Body of pancreas (tissue), 4 donors: Measurements from ENCODE around the gene FLVCR1. TPM values are rescaled to one million over a fixed set of nuclear protein-coding genes. Genes with fewer than 3 reads are reported as not detected.
"Not testable (repeated sequence)": the region's sequence is repeated elsewhere in the genome, so short reads cannot be mapped to it uniquely, and the experiment has no call there.

ENCODE experiments used
- ATAC-seq: fragments of 150-250 bp; one replicate; pipeline ENCODE4 v1.9.1; 2016
- DNase-seq, 4 donors: peaks; one replicate each; pipeline ENCODE4 v3.0.0-alpha.2; 2019
- H3K27ac ChIP-seq, 4 donors: fragments of 200-600 bp; sonication (generic); 1 replicate in 3 of 4; 2 replicates in 1 of 4; pipeline versions ENCODE4 v1.5.1 to v1.6.1; 2016 to 2019; ENCODE audit warnings: mild to moderate bottlenecking in 1 of 4, mixed read lengths in 1 of 4, moderate library complexity in 1 of 4
- H3K27me3 ChIP-seq, 2 donors: fragments of 200-600 bp; sonication (generic); one replicate each; pipeline ENCODE4 v1.6.0; 2016; ENCODE audit warnings: mild to moderate bottlenecking in 1 of 2
- H3K36me3 ChIP-seq, 2 donors: fragments of 200-600 bp; sonication (generic); replicated peaks in 1 of 2; 2 replicates each; pipeline ENCODE4 v1.5.1; 2016; ENCODE audit warnings: low read depth in 2 of 2; ENCODE audit not compliant: insufficient read depth in 1 of 2
- H3K4me1 ChIP-seq: fragments of 200-600 bp; sonication (generic); one replicate; pipeline ENCODE4 v1.6.0; 2016
- H3K4me3 ChIP-seq, 2 donors: fragments of 200-600 bp; sonication (generic); 1 replicate in 1 of 2; 2 replicates in 1 of 2; pipeline ENCODE4 v1.5.1; 2016 to 2019
- H3K9me3 ChIP-seq, 3 donors: fragments of 200-600 bp; sonication (generic); 1 replicate in 2 of 3; 2 replicates in 1 of 3; pipeline ENCODE4 v1.5.1; 2016
- CTCF ChIP-seq, 7 experiments: fragments of 450-650 bp in 4 of 7; fragments of 200-600 bp in 3 of 7; sonication (generic) in 3 of 7; IDR thresholded peaks; one replicate each; pipeline ENCODE4 v1.5.1; 2016 to 2019; ENCODE audit warnings: antibody characterized with exemption in 7 of 7
- POLR2A ChIP-seq, 3 donors: fragments of 450-650 bp; IDR thresholded peaks; one replicate each; pipeline ENCODE4 v1.6.1; 2016; ENCODE audit warnings: antibody characterized with exemption in 3 of 3, mild to moderate bottlenecking in 2 of 3
- WGBS, 2 donors: methylation state at CpG; one replicate each; pipeline ENCODE4 v1.1.5; 2017; 5-methylcytosine and 5-hydroxymethylcytosine counted together
- intact Hi-C: fragments of 100-400 bp; cut with DNase I; formaldehyde crosslinking; loops from one replicate; pipeline ENCODE4 v1.15.1; 2023
- total RNA-seq, 2 donors: library from RNA; depleted of rRNA; stranded (reverse); fragments of >200 nt; gene quantifications; one replicate each; pipeline ENCODE4 v1.1.0, GENCODE V29; 2016

FLVCR1 gene
- total RNA-seq, 2 donors from 2014 or later: 4.2 to 4.6 TPM

GRCh38 chr1:212858461-212859265, 588 bp downstream of the FLVCR1 start:
- Histone ChIP-seq H3K9me3 (no peaks in the 10 kb centered on the region), H3K4me1 (peaks cover 31% of the 10 kb centered on the region), H3K27ac (peak overlapping the region; percentile 74 to 88 (median 82)), H3K36me3 (no peaks in the 10 kb centered on the region), H3K4me3 (peak overlapping the region; percentile 72 to 86), H3K27me3 (no peaks in the 10 kb centered on the region)
- TF ChIP-seq POLR2A (IDR thresholded peaks at IDR 0.05): no peak
- no peak for TF ChIP-seq CTCF (IDR thresholded peaks at IDR 0.05)
- WGBS, 2 donors: 6 to 68% methylated on average over 4 to 48 of the region's 54 CpGs
- intact Hi-C loops: no loop called here
- DNase-seq (peak; percentile 16 to 24 (median 20)), ATAC-seq (peak; percentile 22)

GRCh38 chr1:212860713-212861581, 2.9 kb downstream of the FLVCR1 start:
- DNase-seq (no peak), ATAC-seq (no peak)
- intact Hi-C loops: no loop called here
- Histone ChIP-seq H3K9me3 (no peaks in the 10 kb centered on the region), H3K27me3 (no peaks in the 10 kb centered on the region), H3K4me3 (no peak overlapping the region), H3K4me1 (peaks cover 31% of the 10 kb centered on the region), H3K36me3 (no peaks in the 10 kb centered on the region), H3K27ac (no peak overlapping the region)
- WGBS, 2 donors: 77 to 82% methylated on average over 5 of the region's 5 CpGs
- TF ChIP-seq CTCF (IDR thresholded peaks at IDR 0.05): no peak
- no peak for TF ChIP-seq POLR2A (IDR thresholded peaks at IDR 0.05)

GRCh38 chr1:212862111-212862690, 4.1 kb downstream of the FLVCR1 start:
- no peak overlapping the region for H3K4me3 ChIP-seq
- 76 to 92% methylated on average over 2 of the region's 2 CpGs for WGBS, 2 donors
- DNase-seq (no peak), ATAC-seq (no peak)
- TF ChIP-seq POLR2A (IDR thresholded peaks at IDR 0.05) (no peak), CTCF (IDR thresholded peaks at IDR 0.05) (no peak)
- H3K27me3 ChIP-seq: no peaks in the 10 kb centered on the region
- no peak overlapping the region for H3K27ac ChIP-seq
- no peaks in the 10 kb centered on the region for H3K9me3 ChIP-seq
- H3K36me3 ChIP-seq: no peaks in the 10 kb centered on the region
- intact Hi-C loops: no loop called here
- peaks cover 25% of the 10 kb centered on the region for H3K4me1 ChIP-seq

GRCh38 chr1:212863345-212863744, 5.3 kb downstream of the FLVCR1 start:
- intact Hi-C loops, DNase-seq, H3K36me3 ChIP-seq, H3K9me3 ChIP-seq, H3K27me3 ChIP-seq, ATAC-seq, H3K4me3 ChIP-seq, H3K27ac ChIP-seq: not testable (repeated sequence)
- WGBS, 2 donors: 86 to 93% methylated on average over 10 of the region's 10 CpGs
- peaks cover 21% of the 10 kb centered on the region for H3K4me1 ChIP-seq

GRCh38 chr1:212864201-212864600, 6.1 kb downstream of the FLVCR1 start:
- intact Hi-C loops: no loop called here
- H3K36me3 ChIP-seq: no peaks in the 10 kb centered on the region
- TF ChIP-seq CTCF (IDR thresholded peaks at IDR 0.05): no peak
- no peak for TF ChIP-seq POLR2A (IDR thresholded peaks at IDR 0.05)
- H3K4me3 ChIP-seq: no peak overlapping the region
- H3K27me3 ChIP-seq: no peaks in the 10 kb centered on the region
- no peak for ATAC-seq
- peaks cover 15% of the 10 kb centered on the region for H3K4me1 ChIP-seq
- no peak for DNase-seq
- 90 to 92% methylated on average over 4 of the region's 4 CpGs for WGBS, 2 donors
- H3K27ac ChIP-seq: no peak overlapping the region
- no peaks in the 10 kb centered on the region for H3K9me3 ChIP-seq
